Measurements from ENCODE around the gene TRNAU1AP.

GRCh38 chr1:28565040-28565439, 12.2 kb downstream of the TRNAU1AP start:
- no peak for TF ChIP-seq EZH2 (IDR thresholded peaks at IDR 0.05; ENCODE audit: insufficient read depth, poor library complexity, severe bottlenecking)
- TF ChIP-seq EZH2phosphoT487 (IDR thresholded peaks at IDR 0.05; ENCODE audit: insufficient read depth, low read depth): no peak
